ENCODE results near the gene SLC43A2.
A peak's percentile ranks its signal among the peaks of the same experiment; 100 is the strongest.
"Not testable (repeated sequence)": the region's sequence is repeated elsewhere in the genome, so short reads cannot be mapped to it uniquely, and the experiment has no call there.

SLC43A2 gene

DNA sequence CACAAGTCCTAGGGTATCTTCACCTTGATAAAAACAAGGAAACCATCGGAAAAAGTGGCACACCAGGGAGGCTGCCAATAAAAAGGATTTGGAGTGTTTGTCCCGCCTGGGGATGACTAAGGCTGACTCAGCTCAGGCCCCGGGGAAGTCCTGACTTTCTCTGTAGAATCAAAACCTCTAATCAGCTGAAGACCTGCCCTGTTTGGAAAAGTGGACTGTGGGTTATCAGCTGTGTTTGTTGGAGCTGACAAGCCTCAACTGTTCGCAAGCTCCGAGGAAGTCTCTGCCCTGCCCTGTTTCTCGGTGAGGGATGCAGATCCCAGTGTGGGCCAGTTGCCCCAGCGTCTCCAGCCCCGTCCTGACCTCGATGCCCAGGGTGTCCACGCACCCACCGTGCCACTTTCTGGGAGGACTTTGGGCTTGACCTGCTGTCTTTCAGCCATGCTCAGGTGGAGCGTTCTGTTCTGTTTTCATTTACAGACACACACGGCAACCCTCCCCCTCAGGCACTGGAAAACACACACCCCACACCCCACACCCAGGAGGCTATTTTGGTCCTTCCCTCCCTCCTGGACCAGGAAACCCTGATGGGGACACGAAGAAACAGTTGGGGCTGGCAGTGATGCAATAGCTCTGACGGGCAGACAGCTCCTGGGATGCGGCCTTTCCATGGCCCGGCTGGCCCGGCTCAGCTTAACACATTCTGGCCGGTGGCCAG, 38.4 kb downstream of the SLC43A2 start:
- DNase-seq (ENCODE audit: low read depth) = peak; percentile 91

DNA sequence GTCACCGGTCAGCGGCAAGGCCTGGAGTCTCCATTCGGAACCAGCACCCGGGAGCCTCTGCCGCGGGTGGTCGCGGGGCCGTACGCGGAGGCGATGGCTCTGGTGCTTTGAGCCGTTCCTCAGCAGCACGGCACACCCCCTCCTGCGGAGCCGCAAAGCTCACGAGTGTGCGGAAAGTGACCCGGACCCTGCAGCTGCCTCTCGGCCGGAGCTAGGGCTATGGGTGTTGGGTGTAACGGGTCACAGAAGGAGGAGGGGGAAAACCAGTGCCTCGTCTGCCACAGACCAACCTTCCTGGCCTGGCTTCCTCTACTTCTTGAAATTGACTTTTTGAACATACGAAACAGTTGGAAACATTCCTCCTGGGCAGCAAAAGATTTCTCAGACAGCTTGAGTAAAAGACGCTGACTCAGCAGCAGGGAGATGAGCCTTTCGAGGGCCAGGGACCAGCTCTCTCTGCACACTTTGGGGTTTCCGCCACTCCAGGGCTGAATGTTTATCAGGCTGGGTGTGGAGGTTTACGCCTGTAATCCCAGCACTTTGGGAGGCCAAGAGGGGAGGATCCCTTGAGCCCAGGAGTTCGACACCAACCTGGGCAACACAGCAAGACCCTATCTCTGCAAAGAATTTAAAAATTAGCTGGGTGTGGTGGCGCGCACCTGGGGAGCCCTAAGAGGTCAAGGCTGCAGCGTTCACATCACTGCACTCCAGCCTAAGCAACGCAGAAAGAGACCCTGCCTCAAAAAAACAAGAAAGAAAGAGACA, 39.6 kb downstream of the SLC43A2 start:
- DNase-seq (ENCODE audit: low read depth) = no peak

DNA sequence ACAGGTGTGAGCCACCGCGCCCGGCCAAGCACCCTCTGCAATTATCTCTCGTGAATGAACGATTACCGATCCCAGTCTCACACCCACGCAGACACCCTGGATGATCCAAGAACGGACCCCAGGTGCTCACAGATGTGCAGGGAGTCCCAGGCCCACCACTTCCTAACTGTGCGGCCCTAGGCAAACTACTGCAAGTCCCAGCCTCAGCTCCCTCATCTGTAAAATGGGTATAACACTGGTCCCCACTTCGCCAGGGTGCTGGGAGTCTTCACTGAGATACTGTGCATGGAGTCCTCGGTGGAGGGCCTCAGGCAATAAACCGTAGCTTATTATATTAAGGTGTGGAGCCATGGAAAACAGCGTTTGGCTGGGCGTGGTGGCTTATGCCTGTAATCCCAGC, 44.5 kb downstream of the SLC43A2 start:
- DNase-seq (ENCODE audit: low read depth) = no peak

- no peak for DNase-seq (ENCODE audit: low read depth)
These were observed 45.1 kb downstream of the SLC43A2 start for GRCh38 chr17:1583556-1583955.

GRCh38 chr17:1582374-1582773, 46.3 kb downstream of the SLC43A2 start:
- no peak for DNase-seq (ENCODE audit: low read depth)

DNA sequence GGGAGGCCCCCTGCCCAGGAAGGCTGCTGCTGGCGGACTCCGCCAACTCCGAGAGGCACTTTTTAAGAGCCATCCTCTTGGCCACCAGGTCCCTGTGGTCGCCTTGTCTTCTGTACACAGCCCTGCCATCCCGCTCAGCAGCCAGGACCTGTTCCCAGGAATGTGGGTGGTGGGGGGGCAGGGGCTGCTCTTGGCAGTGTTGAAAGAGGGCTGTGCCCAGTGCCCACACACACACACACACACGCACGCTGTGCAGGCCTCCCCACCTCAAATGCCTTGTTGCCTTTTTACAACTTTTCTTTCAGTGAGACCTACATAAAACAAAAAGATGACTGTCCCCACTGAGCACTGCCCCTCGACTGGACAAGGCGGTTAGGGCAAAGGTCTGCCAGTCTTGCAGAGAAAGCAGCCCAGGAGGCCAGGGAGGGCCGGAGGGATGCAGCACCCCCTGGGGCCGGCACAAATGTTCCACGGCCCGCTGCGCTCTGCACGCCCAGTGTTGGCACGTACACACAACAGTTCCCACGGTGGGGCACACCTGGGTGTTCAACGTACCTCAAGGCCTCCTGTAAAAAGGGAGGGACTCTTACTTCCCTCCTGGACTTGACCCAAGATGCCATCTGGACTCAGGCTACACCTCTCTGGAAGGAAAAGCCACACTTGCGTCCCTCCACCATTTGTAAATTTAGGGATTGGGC, 47.5 kb downstream of the SLC43A2 start:
- no peak for DNase-seq (ENCODE audit: low read depth)

DNA sequence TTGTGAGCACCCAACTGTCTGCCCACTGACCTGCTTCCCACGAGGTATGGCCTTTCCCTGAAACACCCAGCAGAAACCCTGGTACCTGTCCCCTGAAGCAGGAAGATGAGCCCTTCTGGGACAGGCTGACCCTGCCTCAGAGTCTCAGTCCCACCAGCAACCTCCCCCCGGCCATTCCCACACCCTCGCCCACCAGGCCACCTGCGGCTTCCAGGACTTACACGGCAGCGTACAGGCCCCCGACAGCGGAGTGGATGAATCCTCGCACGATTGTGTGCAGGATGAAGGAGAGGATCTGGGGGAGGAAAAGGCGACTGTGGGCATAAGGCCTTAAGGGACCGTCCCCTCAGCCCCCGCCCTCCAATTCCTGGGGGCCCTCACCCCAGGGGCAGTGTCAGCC, 50.6 kb downstream of the SLC43A2 start:
- DNase-seq (ENCODE audit: low read depth) = no peak

GRCh38 chr17:1577583-1578013, 51.0 kb downstream of the SLC43A2 start:
- no peak for DNase-seq (ENCODE audit: low read depth)

- DNase-seq (ENCODE audit: low read depth) = peak; percentile 84
These were observed 51.5 kb downstream of the SLC43A2 start for GRCh38 chr17:1577182-1577581.

GRCh38 chr17:1576500-1576899, 52.1 kb downstream of the SLC43A2 start:
- no peak for DNase-seq (ENCODE audit: low read depth)

GRCh38 chr17:1574697-1575471, 53.8 kb downstream of the SLC43A2 start:
- no peak for DNase-seq (ENCODE audit: low read depth)

- DNase-seq (ENCODE audit: low read depth) = peak; percentile 83
These were observed 54.5 kb downstream of the SLC43A2 start for GRCh38 chr17:1573932-1574696.

DNA sequence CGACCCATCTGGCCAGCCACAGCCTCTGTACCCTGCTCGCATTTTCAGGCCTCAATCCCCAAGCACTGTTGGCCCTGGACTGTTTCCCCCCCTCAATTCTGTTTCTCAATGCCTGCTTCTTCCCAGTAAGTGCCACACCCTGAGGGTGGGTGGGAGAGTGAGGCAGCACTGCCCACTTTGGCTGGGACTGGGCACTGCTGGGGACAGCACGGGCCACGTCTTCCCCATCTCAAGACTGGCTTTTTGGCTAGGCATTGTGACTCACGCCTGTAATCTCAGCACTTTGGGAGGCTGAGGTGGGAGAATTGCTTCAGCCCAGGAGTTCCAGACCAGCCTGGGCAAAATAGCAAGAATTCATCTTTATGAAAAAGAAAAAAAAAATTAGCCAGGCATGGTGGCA, 56.0 kb downstream of the SLC43A2 start:
- DNase-seq (ENCODE audit: low read depth) = not testable (repeated sequence)

- no peak for DNase-seq (ENCODE audit: low read depth)
These were observed 57.3 kb downstream of the SLC43A2 start for GRCh38 chr17:1571341-1571704.

DNA sequence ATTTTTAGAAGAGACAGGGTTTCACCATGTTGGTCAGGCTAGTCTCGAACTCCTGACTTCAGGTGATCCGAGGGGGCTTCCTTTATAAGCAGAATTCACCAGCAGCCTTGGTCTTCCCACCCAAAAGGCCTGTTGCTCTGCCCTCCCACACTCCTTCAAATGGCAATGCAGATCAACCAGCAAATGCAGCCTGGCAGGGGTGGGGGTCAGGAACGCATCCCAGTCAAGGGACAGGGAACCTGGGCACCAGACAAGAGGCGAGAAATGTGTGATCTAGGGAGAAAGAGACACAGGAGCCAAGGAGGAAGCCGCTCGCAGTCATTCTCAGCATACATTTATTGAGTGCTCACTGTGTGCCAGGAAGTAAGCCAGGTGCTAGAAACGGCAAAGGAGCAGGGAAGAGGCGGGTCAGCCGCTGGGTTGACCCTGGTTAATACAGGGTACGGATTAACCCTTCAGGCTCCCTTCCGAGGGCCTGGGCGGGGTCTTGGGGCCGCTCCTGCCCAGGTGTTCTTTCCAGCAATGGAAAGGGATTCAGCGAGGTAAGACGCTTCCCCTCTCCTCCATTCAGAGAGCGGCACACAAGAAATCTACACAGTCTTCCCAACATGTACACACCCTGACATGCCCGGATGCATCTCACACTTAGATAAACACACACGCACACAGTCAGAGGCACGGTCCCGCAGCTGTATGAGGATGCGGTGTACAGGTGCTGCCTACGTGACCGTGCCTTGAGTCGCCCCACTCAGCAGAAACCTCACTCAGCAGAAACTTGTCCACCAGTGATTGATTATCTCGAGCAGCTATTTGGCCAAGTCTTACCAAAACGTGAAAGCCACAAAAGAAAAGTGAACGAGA, 59.5 kb downstream of the SLC43A2 start:
- DNase-seq (ENCODE audit: low read depth) = no peak

DNA sequence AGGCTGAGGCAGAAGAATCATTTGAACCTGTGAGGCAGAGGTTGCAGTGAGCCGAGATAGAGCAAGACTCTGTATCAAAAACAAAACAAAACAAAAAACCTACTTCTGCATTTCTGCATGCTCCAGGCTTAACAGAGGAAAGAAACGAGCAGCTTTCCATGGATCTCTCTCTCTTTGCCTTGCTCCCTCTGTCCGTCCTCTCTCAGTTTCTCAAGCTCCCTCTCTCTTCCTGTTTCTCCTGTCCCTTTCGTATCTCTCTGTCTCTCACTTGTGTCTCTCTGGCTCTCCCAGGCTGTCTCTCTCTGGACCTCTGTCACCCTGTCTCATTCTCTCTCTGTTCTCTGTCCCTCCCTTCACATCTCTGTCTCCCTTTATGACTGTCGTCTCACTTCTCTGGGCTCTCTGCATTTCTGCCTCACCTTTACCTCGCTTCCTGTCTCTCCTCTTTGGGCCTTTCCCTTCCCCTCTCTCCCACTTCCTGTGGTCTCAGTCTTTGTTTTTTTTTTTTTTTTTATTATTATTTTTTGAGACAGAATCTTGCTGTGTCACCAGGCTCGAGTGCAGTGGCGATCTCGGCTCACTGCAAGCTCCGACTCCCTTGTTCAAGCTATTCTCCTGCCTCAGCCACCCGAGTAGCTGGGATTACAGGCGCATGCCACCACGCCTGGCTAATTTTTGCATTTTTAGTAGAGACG, 62.0 kb downstream of the SLC43A2 start:
- DNase-seq (ENCODE audit: low read depth) = no peak

DNA sequence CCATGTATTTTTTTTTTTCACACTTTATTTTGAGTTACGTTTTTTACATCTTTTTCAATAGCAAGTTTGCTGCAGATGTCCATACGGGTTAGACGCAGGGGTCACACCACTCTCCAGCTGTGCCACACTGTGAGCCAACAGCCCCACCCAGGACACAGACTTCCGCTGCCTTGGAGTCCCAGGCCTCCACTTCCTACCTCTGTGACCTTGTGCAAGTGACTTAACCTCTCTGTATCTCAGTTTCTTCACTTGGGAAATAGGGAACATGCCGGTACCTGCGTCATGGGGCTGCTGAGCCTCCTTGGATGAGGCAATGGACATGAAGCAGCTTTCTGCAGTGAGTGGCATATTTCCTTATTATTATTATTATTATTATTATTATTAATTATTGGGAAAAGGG, 62.8 kb downstream of the SLC43A2 start:
- DNase-seq (ENCODE audit: low read depth) = no peak

- DNase-seq (ENCODE audit: low read depth) = no peak
These were observed 64.6 kb downstream of the SLC43A2 start for GRCh38 chr17:1563786-1564613.

DNA sequence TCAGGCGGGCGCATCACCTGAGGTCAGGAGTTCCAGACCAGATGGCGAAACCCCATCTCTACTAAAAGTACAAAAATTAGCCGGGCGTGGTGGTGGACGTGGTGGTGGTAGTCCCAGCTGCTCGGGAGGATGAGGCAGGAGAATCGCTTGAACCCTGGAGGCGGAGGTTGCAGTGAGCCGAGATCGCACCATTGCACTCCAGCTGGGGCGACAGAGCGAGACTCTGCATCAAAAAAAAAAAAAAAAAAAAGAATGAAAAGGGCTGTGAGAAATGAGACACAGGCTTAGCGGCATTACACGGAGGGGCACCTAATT, 65.2 kb downstream of the SLC43A2 start:
- not testable (repeated sequence) for DNase-seq (ENCODE audit: low read depth)

Data from ELR (cell line).